Coronary artery (tissue), 2 donors: ENCODE data around the gene TMEM115.

ENCODE experiments used
- DNase-seq: peaks from one replicate; pipeline ENCODE4 v3.0.0-alpha.2; 2017; ENCODE audit warnings: low spot score
- H3K27ac ChIP-seq, 2 donors: fragments of 200-600 bp; sonication (generic); one replicate each; pipeline ENCODE4 v1.5.1; 2016 to 2019
- H3K4me3 ChIP-seq: fragments of 200-600 bp; sonication (generic); 2 replicates; pipeline ENCODE4 v1.5.1; 2016; ENCODE audit warnings: mild to moderate bottlenecking, moderate library complexity
- TF ChIP-seq, protein P1 (sequence below): fragments of 200-600 bp; sonication (generic); IDR thresholded peaks from one replicate; pipeline ENCODE4 v1.5.1; 2019; ENCODE audit warnings: antibody characterized with exemption

The TMEM115 gene

GRCh38 chr3:50378024-50378423 lies 18.7 kb upstream of the TMEM115 start:
- no peak overlapping the region for H3K4me3 ChIP-seq
- H3K27ac ChIP-seq, result no peak overlapping the region
- DNase-seq, result no peak
- TF ChIP-seq, protein P1, sequence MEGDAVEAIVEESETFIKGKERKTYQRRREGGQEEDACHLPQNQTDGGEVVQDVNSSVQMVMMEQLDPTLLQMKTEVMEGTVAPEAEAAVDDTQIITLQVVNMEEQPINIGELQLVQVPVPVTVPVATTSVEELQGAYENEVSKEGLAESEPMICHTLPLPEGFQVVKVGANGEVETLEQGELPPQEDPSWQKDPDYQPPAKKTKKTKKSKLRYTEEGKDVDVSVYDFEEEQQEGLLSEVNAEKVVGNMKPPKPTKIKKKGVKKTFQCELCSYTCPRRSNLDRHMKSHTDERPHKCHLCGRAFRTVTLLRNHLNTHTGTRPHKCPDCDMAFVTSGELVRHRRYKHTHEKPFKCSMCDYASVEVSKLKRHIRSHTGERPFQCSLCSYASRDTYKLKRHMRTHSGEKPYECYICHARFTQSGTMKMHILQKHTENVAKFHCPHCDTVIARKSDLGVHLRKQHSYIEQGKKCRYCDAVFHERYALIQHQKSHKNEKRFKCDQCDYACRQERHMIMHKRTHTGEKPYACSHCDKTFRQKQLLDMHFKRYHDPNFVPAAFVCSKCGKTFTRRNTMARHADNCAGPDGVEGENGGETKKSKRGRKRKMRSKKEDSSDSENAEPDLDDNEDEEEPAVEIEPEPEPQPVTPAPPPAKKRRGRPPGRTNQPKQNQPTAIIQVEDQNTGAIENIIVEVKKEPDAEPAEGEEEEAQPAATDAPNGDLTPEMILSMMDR, result no peak

DNA sequence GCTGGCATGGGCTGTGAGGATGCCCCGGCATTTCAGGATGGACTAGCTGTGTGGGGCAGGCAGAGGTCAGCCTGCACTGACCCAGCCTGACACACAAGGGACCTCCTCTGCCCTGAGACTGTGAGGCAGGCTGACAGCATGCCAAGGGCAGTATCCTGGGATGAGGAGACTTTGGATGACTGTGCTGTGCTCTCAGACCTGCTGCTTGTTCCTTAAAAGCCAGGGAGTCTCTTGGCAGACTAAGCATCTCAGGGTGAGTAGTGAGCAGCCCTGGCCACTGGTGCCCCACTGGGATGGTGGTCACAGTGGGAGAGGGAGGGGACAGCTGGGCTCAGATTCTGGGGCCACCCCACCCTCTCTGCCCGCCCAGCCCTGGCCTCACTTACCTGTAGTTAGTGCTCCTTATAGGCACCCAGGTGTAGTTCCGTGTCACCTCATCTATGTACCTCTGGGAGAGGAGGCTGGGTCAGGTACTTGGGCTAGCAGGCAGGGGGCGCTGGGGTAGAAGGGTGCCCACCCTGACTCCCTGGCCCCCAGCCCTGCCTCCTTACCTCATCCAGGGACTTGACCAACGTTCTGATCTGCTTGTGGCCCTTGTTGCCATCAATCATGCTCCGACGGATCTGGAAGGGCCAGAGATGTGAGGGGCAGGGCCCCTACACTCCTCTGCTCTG lies 16.1 kb upstream of the TMEM115 start:
- Histone ChIP-seq H3K27ac (no peak overlapping the region), H3K4me3 (no peak overlapping the region)
- TF ChIP-seq, protein P1, result no peak
- DNase-seq, result no peak

DNA sequence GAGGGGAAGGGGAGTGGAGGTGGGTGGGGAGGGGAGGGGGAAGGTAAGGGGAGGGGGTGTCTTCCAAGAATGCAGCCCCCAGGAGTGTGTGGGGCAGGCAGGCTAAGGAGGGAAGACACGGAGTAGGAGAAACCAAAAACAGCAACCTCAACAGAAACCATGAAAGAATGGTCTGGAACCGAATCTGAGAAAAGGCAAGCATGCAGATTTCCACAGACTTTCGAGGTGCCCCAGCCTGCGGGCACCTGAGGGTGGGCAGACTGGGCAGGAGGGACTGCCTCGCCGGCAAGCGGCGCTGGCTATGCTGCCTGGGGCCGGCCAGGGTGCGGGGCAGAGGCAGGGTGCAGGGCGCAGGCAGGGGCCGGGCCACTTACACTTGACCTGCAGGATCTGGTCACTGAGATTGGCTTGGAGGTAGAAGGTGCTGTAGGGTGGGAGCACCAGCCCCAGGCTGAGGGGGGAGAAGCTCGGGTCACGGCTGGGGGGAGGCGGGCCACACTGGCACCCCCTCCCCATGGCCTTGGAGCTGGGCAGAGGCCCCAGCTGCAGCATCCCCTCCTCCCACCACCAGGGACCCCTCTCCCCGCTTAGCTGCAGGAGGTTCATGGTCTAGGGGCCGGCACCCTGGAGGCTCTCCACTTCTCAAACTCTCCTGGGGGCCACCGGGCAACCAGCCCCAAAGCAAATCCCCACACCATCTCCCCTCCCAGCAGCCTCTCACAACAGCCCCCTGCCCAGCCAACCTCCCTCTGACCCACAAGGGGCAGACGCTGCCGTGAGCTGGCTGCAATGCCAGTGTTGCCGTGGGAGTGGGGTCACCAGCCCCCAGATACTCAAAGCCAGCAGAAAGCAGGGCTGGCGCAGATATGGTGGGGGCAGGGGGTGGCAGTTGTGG lies 15.3 kb upstream of the TMEM115 start:
- no peak for DNase-seq
- TF ChIP-seq, protein P1, result no peak
- Histone ChIP-seq H3K4me3 (no peak overlapping the region), H3K27ac (no peak overlapping the region)

- Histone ChIP-seq H3K27ac (no peak overlapping the region), H3K4me3 (no peak overlapping the region)
- DNase-seq, result no peak
- TF ChIP-seq, protein P1, result no peak
Observed at GRCh38 chr3:50373146-50374051, 14.1 kb upstream of the TMEM115 start.

GRCh38 chr3:50372349-50372748 lies 13.0 kb upstream of the TMEM115 start:
- TF ChIP-seq, protein P1, result no peak
- no peak for DNase-seq
- no peak overlapping the region for H3K4me3 ChIP-seq
- H3K27ac ChIP-seq, result no peak overlapping the region

GRCh38 chr3:50371133-50371685 lies 11.9 kb upstream of the TMEM115 start:
- TF ChIP-seq, protein P1, result no peak
- Histone ChIP-seq H3K4me3 (no peak overlapping the region), H3K27ac (no peak overlapping the region)
- DNase-seq, result no peak
